Stimulated activated CD8-positive, alpha-beta memory T cell treated with anti-CD3 and anti-CD28 coated beads, Interleukin-2, amount 100 ng/mL, for 48 hours (primary cell): Measurements from ENCODE around the gene OPRL1.

Experiments used
- DNase-seq, 2 donors: peaks; one replicate each; pipeline ENCODE4 v3.0.0-alpha.2; 2020; ENCODE audit warnings: low read depth in 2 of 2

The OPRL1 gene

GRCh38 chr20:64080013-64080812 is at the start of gene OPRL1:
Gene OPRL1, plus strand, starts transcription at chr20:64080082. Its CDS starts 12,639 bp downstream, at chr20:64092721.
- no peak for DNase-seq

DNA sequence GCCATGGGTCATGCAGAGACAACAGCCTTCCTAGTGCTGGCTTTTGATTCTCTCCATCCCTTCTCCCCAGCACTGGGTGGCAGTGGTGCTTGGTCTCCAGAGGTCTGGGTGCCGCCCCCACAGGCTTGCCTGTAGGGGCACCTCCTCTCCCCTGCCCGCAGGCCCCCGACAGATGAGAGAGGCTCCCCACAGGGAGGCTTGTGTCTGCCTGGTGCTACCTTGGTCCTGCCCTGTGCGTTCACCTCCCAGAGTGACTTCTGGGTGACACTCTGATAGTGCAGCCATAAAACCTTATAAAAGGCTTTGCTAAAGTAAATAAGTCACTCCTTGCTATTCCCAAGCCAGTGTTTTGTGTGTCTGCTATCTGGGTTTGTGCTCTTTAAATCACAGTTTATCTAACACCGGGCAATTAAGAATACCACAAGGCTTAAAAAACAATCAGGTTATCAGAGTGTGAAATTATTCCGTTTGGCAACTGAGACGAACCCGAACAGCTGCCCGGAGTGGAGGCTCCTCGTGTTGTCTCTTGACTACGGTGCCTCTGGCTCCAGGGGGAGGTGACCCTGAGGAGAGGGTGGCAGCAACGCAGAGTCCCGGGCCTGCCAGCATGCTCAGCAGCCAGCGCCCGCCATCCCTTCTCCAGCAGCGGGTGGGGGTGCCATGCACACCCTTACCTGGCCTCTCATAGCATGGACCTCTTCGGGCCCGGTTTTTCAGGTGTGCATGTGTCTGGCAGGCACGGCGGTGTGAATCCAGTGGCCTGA is 49.3 kb upstream of the OPRL1 start:
- no peak for DNase-seq

- DNase-seq: no peak
Measured at GRCh38 chr20:64031822-64032314, 48.0 kb upstream of the OPRL1 start.

GRCh38 chr20:64032706-64033624 is 46.9 kb upstream of the OPRL1 start:
- no peak for DNase-seq

GRCh38 chr20:64033981-64034493 is 45.8 kb upstream of the OPRL1 start:
- DNase-seq: no peak

DNA sequence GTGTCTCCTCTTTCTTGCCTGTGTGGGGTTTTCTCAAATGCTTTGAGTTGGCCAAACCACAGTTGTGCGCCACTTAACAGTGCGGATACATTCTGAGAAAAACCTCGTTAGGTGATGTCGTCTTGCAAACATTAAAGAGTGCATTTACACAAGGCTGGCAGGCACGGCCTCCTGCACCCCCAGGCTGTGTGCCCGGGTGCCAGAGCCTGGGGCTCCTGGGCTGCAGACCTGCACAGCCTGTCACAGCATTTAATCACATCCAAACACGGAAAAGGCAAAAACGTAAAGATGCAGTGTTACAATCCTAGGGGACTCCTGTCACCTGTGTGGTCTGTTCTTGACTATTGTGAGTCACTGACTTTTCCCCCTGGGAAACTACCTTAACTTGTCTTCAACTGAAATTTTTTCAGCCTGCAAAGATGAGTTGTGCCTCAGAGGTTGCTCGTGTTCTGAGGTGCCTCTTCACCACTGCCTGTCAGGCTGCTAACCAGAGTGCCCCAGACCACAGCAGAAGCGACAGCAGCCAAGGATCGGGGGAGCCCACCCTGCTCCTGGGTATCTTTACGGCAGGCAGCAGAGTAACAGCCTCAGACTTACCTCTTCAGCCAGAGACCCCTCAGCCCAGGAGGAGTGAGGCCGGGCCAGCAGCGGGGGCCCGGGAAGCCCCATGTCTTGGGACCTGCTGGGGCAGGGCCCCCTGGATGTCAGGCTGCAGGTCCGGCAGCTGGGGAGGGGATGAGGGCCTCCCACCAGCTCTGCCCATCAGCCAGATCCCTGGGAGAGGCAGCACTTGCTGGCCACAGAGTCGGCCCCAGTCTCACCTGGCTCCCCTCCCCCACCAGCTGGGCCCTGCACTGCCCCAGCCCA is 44.6 kb upstream of the OPRL1 start:
- DNase-seq: peak; percentile 32 to 37

DNA sequence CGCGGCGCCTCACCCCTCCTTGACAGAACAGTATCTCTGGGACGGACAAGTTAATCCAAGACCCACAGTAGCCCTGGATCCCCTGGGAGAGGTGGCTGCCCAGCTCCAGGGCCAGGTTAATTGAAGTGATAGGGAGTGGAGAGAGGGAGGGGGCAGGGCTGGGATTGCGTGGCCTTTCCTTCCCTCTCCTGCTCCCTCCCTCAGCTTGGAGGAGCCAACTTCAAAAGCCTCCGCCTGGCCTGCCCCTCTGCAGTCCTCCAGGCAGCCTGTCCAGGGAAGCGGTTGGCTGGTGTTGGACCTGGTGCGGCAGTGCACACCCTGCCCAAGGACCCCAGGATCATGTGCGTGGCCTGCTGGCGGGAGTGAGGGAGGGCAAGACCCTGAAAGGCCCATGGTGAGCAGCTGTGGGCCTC is 43.9 kb upstream of the OPRL1 start, which contains the start of gene C20orf204:
TSS of gene C20orf204 (plus strand) at position 250 of the 413 bp plus-strand sequence. CDS start at position 392, 142 bp downstream.
- DNase-seq: no peak

- DNase-seq: peak in 1 of 2 donors; percentile 37
Measured at GRCh38 chr20:64036346-64037198, 43.3 kb upstream of the OPRL1 start.

DNA sequence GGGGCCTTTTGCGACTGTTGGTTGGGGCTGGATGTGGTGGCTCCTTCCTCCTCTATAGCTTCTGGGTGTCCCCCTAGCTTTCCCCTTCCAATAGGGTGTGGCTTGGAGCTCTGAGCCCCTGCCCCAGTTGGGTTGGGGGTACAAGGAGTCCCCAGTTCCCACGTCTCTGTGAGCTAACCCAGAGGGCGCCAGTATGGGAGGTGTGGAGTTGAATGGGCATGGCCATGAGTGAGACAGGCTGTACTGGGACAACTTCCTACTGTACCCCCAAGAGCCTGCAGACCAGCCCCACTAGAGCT is 42.7 kb upstream of the OPRL1 start:
- DNase-seq: no peak

GRCh38 chr20:64037498-64038213 is 42.2 kb upstream of the OPRL1 start:
- no peak for DNase-seq

- DNase-seq: no peak
Measured at GRCh38 chr20:64038224-64038564, 41.7 kb upstream of the OPRL1 start.

DNA sequence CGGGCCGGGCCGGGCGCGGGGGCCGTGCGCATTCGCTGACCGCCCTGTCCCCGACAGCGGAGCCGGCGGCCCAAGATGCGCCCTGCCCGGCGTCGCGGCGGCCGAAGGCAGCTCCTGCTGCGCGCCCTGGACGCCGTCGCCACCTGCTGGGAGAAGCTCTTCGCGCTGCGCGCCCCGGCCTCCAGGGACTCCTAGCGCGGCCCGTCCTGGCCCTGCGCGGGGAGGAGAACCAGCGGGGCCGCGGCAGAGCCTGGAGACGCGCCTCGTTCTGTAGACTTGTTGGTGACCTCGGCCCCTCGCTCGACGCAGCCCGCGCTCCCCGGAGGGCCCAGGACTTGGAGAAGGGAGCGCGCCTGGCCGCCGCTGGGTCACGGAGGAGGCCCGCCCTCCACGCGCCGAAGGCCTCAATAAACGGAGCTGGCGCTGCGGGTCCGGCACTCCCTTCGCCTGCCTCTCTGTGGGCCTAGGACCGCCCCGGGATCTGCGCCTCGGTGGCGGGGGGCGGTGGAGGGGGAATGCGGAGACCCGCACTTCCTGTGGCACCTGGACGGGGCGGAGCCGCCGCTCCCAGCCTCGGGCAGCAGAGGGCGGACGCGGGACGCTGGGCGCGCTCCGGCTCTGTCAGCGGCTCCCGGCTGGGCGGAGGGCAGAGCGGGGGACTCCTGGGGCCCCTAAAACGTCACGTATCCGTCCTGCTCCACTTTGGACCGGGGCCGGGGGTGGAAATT is 41.2 kb upstream of the OPRL1 start:
- peak; percentile 69 for DNase-seq

- DNase-seq: no peak
Measured at GRCh38 chr20:64039293-64040160, 40.4 kb upstream of the OPRL1 start.

DNA sequence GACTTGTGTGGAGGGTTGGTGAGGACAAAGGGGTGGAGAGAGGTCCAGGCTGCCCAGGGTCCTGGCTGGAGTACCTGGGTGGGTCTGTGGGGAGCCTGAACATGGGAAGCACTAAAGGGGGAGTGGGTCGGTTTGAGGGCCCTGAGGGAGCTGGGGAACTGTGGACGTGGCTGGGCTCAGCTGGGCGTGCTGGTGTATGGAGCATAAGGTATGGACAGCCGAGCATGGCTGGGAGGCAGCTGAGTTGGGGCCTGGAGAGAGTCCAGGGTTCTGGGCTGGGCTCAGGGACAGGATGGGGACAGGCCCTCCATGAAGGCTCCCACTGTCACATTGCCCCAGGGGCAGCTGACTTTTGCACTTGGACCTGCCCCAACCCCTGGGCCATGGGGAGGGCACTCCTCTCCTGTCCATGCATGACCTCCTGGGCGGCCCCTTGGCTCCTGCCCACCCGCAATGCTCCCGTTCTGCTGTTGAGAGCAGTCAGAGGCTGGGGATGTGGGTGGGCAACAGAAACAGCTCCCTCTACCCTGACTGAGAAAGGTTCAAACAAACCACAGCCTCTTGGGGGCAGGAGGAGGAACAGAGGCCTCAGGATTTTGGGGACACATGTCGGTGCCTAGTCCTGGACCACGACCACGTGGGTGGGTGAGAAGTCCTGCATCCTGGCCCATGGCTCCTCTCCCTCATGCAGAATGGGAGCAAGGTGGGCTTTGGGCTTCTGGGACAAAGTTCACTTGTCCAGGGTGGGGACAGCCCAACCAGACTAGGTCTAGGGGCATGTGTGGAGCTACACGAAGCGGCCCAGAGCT is 39.4 kb upstream of the OPRL1 start:
- no peak for DNase-seq

DNA sequence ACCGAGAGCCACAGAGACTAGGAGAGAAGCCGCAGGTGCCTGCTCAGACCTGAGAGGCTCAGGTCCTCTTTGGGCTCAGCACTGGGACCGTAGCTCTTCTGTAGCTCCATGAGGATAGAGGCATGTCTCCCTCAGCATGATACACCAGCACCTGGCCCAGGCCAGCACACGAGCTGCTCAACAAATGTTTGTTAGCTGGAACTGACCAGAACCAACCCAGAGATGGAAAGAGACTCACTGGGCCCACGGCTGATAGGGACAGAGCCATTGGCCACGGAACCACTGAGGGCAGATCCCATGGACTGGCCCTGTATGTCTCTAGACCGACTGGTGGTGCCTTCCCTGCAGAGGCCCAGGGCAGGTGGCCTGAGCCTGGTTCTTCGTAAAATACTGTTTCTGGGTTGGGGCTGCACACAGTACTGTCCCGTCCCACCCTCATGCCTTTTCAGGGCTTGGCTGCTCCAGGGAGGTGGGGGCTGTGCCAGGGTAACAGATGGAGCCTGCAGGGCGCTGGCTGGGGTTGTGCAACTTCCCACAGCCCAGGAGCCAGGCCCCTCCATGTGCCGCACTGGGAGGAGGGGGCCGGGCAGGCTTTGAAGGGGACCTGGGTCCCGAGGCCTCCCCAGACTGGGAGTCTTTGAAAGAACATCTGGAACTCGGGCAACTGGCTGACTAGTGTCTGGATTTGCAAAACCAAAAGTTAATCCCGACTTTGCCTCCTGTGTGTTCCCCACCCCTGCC is 38.7 kb upstream of the OPRL1 start:
- no peak for DNase-seq

GRCh38 chr20:64041781-64042053 is 38.2 kb upstream of the OPRL1 start:
- no peak for DNase-seq
